Cardiac muscle cell (in vitro differentiated cells and primary cell): ENCODE measurements around the gene MIP. TPM values are rescaled to one million over a fixed set of nuclear protein-coding genes. Genes with fewer than 3 reads are reported as not detected.

ENCODE experiments used
- DNase-seq, 2 donors: peaks; one replicate each; pipeline versions ENCODE4 v3.0.0 to v3.0.0-alpha.2; 2010 to 2017; ENCODE audit warnings: low read depth in 1 of 2, low spot score in 1 of 2
- H3K27ac ChIP-seq: fragments of 200-600 bp; sonication (generic); 2 replicates; pipeline ENCODE4 v1.5.1; 2016
- H3K27me3 ChIP-seq: fragments of 200-600 bp; sonication (generic); 2 replicates; pipeline ENCODE4 v1.6.0; 2016; ENCODE audit warnings: control low read depth
- H3K36me3 ChIP-seq: fragments of 200-600 bp; sonication (generic); 2 replicates; pipeline ENCODE4 v1.5.1; 2016; ENCODE audit warnings: control low read depth
- H3K4me1 ChIP-seq: fragments of 200-600 bp; sonication (generic); 2 replicates; pipeline ENCODE4 v1.8.1; 2017; ENCODE audit warnings: low read depth, mild to moderate bottlenecking, mixed run types
- H3K4me3 ChIP-seq: fragments of 200-600 bp; sonication (generic); 2 replicates; pipeline ENCODE4 v1.5.1; 2016; ENCODE audit warnings: mild to moderate bottlenecking
- H3K9me3 ChIP-seq: fragments of 200-600 bp; sonication (generic); 2 replicates; pipeline ENCODE4 v1.5.1; 2017; ENCODE audit warnings: low read depth, mild to moderate bottlenecking, control low read depth
- CTCF ChIP-seq: IDR thresholded peaks from 2 replicates; pipeline ENCODE4 v1.5.1; 2012; ENCODE audit warnings: low read depth, mild to moderate bottlenecking, low read length
- polyA plus RNA-seq: library from polyadenylated mRNA; unstranded; fragments of >200 nt; fragmentation: Nextera tagmentation; extraction: Ambion mirVana; gene quantifications from 2 replicates; pipeline ENCODE4 v1.2.1, GENCODE V29; 2016
- total RNA-seq: library from RNA; depleted of rRNA; stranded (reverse); fragments of >200 nt; gene quantifications from 2 replicates; pipeline ENCODE4 v1.2.3, GENCODE V29; 2016

Gene MIP
- total and polyA plus RNA-seq, 2 experiments from 2014 or later = 0.29 TPM; not detected in 1

GRCh38 chr12:56417739-56418138 is 36.7 kb downstream of the MIP start:
- Histone ChIP-seq H3K36me3 (no peaks in the 10 kb centered on the region), H3K4me1 (no peaks in the 10 kb centered on the region), H3K4me3 (no peak overlapping the region), H3K27ac (no peak overlapping the region), H3K9me3 (no peaks in the 10 kb centered on the region), H3K27me3 (no peaks in the 10 kb centered on the region)
- no peak for TF ChIP-seq CTCF
- DNase-seq = no peak

DNA sequence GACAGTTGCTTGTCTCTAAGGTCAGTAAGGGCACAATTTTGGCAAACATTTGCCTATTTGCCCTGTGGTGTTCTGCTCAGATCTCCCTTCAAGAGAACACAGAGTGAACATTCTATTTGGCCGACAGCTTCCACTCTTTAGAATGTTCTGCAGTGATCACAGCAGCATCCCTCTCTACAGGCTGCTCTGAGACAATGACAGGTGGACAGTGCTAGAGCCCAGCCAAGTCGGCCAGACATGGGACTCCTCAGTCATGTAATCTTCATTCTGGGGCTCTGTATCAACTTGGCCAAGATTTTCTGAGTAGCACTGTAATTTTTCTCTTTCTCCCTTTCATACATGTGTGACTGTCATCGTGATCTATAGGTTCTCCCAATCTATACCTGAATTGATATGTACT is 40.1 kb downstream of the MIP start:
- no peaks in the 10 kb centered on the region for H3K4me1 ChIP-seq
- TF ChIP-seq CTCF = no peak
- no peak overlapping the region for H3K27ac ChIP-seq
- no peak for DNase-seq
- H3K36me3 ChIP-seq = no peaks in the 10 kb centered on the region
- no peak overlapping the region for H3K4me3 ChIP-seq
- no peaks in the 10 kb centered on the region for H3K9me3 ChIP-seq
- no peaks in the 10 kb centered on the region for H3K27me3 ChIP-seq

DNA sequence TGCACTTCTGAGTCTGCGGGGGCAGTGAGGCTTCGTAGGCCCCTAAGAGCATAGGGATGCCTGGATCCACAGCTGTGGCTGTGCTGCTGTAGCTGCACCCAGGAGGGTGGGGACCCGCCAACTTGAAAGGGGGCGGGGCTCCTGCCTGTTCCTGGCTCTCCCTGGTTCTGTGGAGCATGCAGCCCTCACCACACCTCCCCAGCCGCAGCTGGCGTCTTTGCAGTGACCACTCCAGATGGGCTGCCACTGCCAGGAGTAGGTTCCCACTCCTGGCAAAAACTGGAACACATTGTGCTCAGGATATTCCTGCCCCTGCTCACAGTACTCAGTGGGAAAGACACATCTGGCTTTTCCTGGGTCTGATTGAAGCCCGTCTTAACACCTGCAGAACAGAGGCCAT is 41.1 kb downstream of the MIP start:
- Histone ChIP-seq H3K4me3 (no peak overlapping the region), H3K27ac (no peak overlapping the region), H3K36me3 (no peaks in the 10 kb centered on the region), H3K4me1 (no peaks in the 10 kb centered on the region), H3K27me3 (no peaks in the 10 kb centered on the region), H3K9me3 (no peaks in the 10 kb centered on the region)
- no peak for DNase-seq
- TF ChIP-seq CTCF = no peak

DNA sequence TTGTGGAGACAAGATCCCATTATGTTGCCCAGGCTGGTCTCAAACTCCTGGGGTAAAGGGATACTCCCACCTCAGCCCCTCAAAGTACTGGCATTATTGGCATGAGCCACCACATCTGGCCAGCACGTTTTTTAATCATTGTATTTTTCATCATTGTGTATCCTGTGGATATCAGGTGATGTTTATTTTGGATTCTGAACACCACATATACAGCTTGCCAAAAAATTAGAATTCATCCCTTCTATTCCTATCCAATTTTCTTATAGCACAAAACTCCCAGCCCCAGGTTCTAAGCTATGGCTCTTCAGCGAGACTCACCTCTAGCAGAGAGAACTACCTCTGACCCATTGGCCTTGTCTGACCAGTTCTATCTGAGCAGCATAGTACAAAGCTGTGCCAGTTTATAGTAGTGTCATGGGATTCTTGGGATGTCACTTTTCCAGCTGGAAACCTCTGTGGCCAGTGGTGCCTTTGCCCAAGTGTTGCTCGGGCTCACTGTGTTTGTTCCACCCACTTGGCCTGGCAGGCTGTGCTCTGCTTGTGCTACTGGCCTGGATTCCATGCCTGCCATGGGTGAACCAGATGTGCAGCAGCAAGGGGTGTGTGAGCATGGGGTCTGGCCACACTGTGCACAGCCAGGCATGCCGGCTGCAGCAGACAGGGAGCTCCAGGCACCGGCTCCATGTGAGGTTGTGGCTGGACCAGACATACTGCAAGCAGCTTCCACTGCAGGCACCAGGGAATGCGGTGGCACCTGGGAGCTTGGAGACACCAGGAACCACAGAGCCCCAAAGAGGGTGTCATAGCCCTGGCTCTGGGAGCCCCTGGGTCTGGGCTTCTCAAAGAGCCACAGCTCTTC is 42.4 kb downstream of the MIP start:
- no peak for TF ChIP-seq CTCF
- H3K27ac ChIP-seq = no peak overlapping the region
- H3K4me1 ChIP-seq = no peaks in the 10 kb centered on the region
- DNase-seq = no peak
- no peaks in the 10 kb centered on the region for H3K36me3 ChIP-seq
- H3K4me3 ChIP-seq = no peak overlapping the region
- no peaks in the 10 kb centered on the region for H3K9me3 ChIP-seq
- H3K27me3 ChIP-seq = no peaks in the 10 kb centered on the region

GRCh38 chr12:56410768-56411167 is 43.7 kb downstream of the MIP start:
- H3K4me1 ChIP-seq = no peaks in the 10 kb centered on the region
- no peak for DNase-seq
- no peak for TF ChIP-seq CTCF
- H3K4me3 ChIP-seq = no peak overlapping the region
- H3K9me3 ChIP-seq = no peaks in the 10 kb centered on the region
- H3K27me3 ChIP-seq = no peaks in the 10 kb centered on the region
- no peaks in the 10 kb centered on the region for H3K36me3 ChIP-seq
- no peak overlapping the region for H3K27ac ChIP-seq
